Left hindlimb (tissue), 1 donor: ENCODE results near the gene STAG3.
"Not testable (repeated sequence)": the region's sequence is repeated elsewhere in the genome, so short reads cannot be mapped to it uniquely, and the experiment has no call there.

Experiments used
- DNase-seq: peaks from one replicate; pipeline ENCODE4 v3.0.0-alpha.2; 2018

Gene STAG3

GRCh38 chr7:100176096-100177044, 1.3 kb upstream of the STAG3 start:
- no peak for DNase-seq

- not testable (repeated sequence) for DNase-seq
These were observed 2.4 kb downstream of the STAG3 start for GRCh38 chr7:100180084-100180483.

- not testable (repeated sequence) for DNase-seq
These were observed 4.9 kb downstream of the STAG3 start for GRCh38 chr7:100182616-100183015.

DNA sequence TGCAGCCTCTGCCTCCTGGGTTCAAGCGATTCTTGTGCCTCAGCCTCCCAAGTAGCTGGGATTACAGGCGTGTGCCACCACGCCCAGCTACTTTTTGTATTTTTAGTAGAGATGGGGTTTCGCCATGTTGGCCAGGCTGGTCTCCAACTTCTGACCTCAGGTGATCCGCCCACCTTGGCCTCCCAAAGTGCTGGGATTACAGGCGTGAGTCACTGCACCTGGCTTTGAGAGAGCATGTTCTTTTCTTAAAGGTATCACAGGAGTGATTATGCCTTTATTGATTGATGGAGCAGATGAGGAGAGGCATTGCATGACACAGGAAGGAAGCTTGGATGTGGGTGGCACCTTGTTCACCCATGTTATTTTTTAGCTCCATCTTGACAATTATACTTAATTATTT, 5.4 kb downstream of the STAG3 start:
- DNase-seq: not testable (repeated sequence)

DNA sequence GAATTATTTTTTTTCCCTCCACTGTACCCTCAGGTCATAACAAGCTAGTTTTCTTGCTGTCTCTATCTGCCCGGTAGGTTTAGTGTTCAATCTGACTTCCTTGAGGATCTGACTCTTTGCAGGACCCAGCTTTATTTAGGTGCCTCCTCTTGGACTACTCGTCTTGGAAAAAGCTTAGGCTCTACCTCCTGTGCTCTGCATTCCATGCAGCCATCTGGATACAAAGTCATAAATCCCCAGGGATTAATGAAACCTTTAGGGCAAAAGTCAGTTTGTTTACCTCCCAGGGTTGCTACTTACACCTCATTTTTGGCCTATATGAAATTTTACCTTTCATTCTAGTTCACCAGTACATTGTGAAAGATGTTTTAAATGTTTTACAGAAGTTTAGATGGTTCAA, 8.0 kb downstream of the STAG3 start:
- no peak for DNase-seq

DNA sequence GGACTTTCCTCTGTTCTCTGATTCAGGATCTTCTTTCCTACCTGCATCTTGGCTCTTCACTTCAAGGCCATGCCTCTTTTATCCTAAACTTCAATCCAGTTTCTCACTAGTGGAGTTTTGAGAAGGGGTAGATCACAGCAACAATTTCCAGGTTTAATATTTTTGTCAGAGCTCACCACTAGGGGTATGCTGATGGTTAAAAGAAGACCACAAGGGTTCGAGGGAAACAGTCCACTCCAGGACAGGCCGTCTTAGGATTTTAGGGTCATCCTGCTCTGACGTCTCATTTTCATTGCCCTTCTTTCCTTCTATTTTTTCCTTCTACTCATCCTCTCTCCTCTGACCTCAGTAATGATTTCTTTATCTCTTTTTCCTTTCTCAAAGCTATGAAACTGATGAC, 11.3 kb downstream of the STAG3 start:
- DNase-seq: no peak

DNA sequence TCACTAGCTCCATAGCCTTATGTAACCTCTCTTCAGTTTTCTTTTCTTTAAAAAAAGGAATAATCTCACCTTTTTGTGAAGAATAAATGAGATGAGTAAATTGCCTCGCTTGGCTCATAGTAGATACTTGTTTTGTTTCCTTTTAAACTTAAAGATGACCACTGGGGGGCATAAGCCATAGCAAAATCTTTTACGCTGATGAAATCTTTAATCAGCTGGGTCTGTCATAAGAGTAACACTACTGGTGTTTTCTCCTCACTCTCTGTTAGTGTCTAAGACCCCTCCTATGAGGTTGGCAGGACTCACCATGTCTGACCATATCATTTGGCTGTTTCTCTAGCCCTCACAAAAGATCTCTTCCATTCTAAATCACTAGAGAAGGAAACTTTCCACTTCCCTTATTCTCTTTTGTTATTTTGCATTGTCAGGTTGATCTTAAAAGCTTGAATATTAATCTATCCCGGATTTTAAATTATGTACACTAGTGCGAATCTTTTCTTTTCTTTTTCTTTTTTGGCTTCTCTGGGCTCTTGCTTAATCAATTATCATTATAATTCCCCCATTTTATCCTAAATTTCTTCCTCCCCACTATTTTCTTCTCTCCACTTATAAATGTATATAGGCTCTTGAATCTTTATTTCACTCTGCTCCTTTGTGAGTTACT, 12.5 kb downstream of the STAG3 start:
- no peak for DNase-seq

GRCh38 chr7:100191775-100192174, 14.1 kb downstream of the STAG3 start:
- no peak for DNase-seq

GRCh38 chr7:100192281-100192862, 14.7 kb downstream of the STAG3 start:
- DNase-seq: peak; percentile 3

- DNase-seq: no peak
These were observed 15.3 kb downstream of the STAG3 start for GRCh38 chr7:100192969-100193368.

DNA sequence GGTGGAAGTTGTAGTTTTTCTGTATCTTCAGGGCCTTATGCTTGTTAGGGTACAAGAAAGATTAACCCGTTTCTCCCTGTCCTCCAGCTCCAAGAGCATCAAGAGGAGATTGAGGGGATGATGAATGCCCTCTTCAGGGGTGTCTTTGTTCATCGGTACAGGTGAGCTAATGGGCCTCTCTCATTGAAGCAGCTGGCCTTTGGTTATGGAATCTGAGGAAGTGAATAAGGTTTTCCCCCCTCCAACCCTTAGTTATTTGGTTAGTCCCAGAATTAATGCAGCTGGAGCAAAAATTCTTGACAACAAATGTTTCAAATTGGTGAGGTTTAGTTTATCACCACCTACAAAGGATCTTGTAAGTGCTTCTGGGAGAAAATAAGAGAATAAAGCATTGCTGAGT, 17.5 kb downstream of the STAG3 start:
- no peak for DNase-seq

- not testable (repeated sequence) for DNase-seq
These were observed 18.2 kb downstream of the STAG3 start for GRCh38 chr7:100195901-100196322.

- no peak for DNase-seq
These were observed 20.5 kb downstream of the STAG3 start for GRCh38 chr7:100198266-100198665.

GRCh38 chr7:100200693-100201092, 23.0 kb downstream of the STAG3 start:
- DNase-seq: no peak

DNA sequence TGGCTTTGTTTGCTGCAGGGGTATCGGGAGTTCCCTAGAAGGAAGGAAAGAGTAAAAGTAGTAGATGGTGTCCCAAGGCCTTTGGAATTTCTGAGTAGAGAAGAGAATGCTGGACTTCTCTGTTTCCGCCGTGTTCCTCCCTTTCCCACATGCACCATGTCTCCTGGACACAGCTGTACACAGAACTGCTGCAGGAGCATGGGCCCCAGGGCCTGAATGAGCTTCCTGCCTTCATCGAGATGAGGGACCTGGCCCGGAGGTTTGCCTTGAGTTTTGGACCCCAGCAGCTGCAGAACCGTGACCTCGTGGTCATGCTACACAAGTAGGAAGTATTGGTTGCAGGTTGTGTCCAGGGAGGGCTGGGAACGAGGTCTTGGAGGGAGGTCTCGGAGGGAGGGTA, 26.7 kb downstream of the STAG3 start:
- DNase-seq: no peak

DNA sequence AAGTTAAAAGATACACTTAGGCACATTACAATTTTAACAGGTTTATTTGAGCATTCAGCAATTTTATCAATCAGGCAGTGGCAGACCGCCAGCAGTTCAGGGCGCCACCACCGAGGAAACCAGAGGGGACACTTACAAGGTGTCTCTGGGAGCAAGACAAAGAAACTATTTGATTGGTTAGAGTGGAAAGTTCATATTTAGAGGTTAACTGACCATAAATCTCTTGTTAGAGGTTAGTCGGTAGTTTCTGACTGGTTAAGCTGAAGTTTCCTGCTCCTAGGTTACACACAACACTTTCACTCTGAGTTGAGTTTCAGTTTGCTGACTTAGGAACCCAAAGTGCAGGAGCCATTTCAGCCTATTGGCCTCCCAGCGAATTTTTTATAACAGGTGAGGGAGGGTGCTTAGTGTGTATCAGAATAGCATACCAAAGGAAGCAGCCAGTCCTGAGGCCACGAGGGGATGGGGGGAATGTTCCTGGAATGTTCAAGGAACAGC, 31.2 kb downstream of the STAG3 start:
- DNase-seq: no peak

GRCh38 chr7:100209493-100209892, 31.8 kb downstream of the STAG3 start:
- DNase-seq: no peak

DNA sequence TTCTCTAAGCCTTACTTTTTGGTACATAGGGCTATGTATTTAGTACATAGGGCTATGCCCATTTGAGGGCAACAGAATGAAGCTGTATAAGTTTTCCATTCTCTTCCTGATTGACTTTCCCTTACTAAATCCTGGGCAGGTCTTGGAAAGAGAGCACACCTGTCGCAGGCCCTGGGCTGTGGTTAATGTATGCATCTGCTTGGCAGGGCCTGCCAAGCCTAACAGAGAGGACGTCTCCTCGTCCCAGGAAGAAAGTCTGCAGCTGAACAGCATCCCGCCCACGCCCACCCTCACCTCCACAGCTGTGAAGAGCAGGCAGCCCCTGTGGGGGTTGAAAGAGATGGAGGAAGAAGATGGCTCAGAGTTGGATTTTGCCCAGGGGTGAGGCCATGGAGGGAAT, 33.1 kb downstream of the STAG3 start:
- no peak for DNase-seq

DNA sequence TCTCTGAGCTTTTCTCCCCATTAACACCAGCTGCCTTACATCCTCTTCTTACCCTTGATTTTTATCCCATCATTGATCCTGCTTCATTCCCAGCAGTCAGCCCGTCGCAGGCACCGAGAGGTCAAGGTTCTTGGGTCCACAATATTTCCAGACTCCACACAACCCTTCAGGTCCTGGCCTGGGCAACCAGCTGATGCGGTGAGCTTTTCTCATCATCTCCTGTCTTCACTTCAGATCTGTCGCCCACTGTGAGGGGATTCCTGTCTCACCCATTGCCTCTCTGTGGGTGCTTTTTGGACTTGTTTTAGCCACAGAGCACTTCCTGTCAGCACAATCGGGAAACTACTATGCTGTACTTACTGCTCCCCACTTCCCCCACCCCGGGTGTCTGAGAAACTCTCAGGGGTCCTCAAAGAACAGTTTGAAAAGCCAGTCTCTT, 33.6 kb downstream of the STAG3 start:
- DNase-seq: no peak

DNA sequence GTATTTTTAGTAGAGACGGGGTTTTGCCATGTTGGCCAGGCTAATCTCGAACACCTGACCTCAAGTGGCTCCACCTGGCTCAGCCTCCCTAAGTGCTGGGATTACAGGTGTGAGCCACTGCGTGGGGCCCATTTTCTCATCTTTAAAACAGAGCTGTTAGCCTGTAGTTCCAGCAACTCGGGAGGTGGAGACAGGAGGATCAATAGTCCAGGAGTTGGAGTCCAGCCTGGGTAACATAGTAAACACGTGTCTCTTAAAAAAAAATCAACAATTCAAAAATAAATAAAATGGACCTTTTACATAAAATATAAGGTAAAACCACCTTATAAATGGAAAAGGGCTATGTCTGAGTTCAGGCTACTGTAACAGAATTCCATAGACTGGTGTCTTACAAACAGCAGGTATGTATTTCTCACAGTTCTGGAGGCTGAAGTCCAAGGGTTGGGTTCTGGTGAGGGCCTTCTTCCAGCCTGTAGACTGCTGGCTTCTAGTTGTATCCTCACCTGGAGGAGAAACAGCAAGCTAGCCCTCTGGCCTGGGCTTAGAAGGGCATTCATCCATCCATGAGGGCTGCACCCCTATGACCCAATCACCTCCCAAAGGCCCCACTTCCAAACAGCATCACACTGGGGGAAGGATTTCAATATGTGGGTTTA, 35.0 kb downstream of the STAG3 start:
- DNase-seq: no peak

DNA sequence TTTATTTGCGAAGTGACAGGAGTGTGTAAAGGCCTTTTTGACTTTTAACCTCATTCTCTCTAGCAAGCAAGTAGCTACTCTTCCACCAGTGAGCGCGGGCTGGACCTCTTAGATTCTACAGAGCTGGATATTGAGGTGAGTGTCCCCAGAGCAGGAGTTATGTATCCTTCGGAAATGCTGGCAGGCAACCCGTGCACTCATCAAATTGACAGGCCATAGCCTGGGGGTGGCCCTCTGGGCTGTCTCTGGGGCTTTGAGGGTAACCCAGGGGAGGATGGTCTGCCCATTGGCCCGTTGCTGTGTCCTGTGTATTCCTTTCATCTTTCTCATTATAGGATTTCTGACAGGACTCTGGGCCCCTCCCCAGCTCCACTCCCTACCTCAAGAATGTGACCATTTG, 36.0 kb downstream of the STAG3 start:
- DNase-seq: no peak

GRCh38 chr7:100214356-100214755, 36.6 kb downstream of the STAG3 start:
- not testable (repeated sequence) for DNase-seq

- DNase-seq: peak; percentile 79
These were observed 38.2 kb downstream of the STAG3 start for GRCh38 chr7:100215895-100216294.
